Heart left ventricle (tissue), 16 donors: ENCODE measurements around the gene ASTL. TPM values are rescaled to one million over a fixed set of nuclear protein-coding genes. Genes with fewer than 3 reads are reported as not detected.

Source experiments
- ATAC-seq, 4 donors: fragments of 200-7000 bp; cut with Tn5 transposase; one replicate each; pipeline ENCODE4 v1.9.1; 2020 to 2022; ENCODE audit warnings: moderate library complexity in 4 of 4, mild to moderate bottlenecking in 3 of 4, moderate number of reproducible peaks in 1 of 4
- DNase-seq, 5 donors: peaks; one replicate each; pipeline ENCODE4 v3.0.0-alpha.2; 2020
- H3K27ac ChIP-seq, 12 donors: fragments of 200-600 bp; sonication (generic) in 4 of 12; one replicate each; pipeline versions ENCODE4 v1.5.0 to v1.8.0; 2016 to 2022; ENCODE audit warnings: mild to moderate bottlenecking in 2 of 12
- H3K27me3 ChIP-seq, 9 donors: fragments of 200-600 bp; sonication (generic) in 2 of 9; one replicate each; pipeline versions ENCODE4 v1.5.1 to v1.8.0; 2016 to 2022; ENCODE audit warnings: mild to moderate bottlenecking in 3 of 9
- H3K36me3 ChIP-seq, 9 donors: fragments of 200-600 bp; sonication (generic) in 2 of 9; one replicate each; pipeline versions ENCODE4 v1.5.0 to v1.8.0; 2018 to 2022; ENCODE audit warnings: mild to moderate bottlenecking in 2 of 9
- H3K4me1 ChIP-seq, 12 donors: fragments of 200-600 bp; sonication (generic) in 4 of 12; one replicate each; pipeline versions ENCODE4 v1.5.0 to v1.8.0; 2016 to 2022; ENCODE audit warnings: mild to moderate bottlenecking in 3 of 12
- H3K4me3 ChIP-seq, 12 donors: fragments of 200-600 bp; sonication (generic) in 4 of 12; one replicate each; pipeline versions ENCODE4 v1.5.0 to v1.8.0; 2017 to 2022; ENCODE audit warnings: mild to moderate bottlenecking in 9 of 12, moderate library complexity in 4 of 12
- H3K9me3 ChIP-seq, 12 donors: fragments of 200-600 bp; sonication (generic) in 4 of 12; one replicate each; pipeline versions ENCODE4 v1.5.0 to v1.8.0; 2016 to 2022; ENCODE audit warnings: mild to moderate bottlenecking in 1 of 12
- POLR2A ChIP-seq, 2 donors: fragments of 450-650 bp; IDR thresholded peaks; one replicate each; pipeline ENCODE4 v1.6.1; 2017; ENCODE audit warnings: antibody characterized with exemption in 2 of 2, mild to moderate bottlenecking in 2 of 2, moderate library complexity in 2 of 2
- WGBS, 4 donors: extraction: QIAGEN DNeasy Blood & Tissue Kit in 2 of 4; methylation state at CpG; one replicate each; pipeline versions ENCODE4 v1.1.5 to v1.1.7; 2013 to 2018; 5-methylcytosine and 5-hydroxymethylcytosine counted together
- intact Hi-C, 10 donors: fragments of 100-400 bp; cut with DNase I; formaldehyde crosslinking; loops; one replicate each; pipeline versions ENCODE4 v1.11.1 to v1.14.2; 2022
- polyA plus RNA-seq, 2 donors: library from polyadenylated mRNA; stranded (reverse); fragments of 200-250 nt; gene quantifications; one replicate each; pipeline ENCODE4 v1.2.3, GENCODE V29; 2013
- total RNA-seq, 9 donors: library from RNA; depleted of rRNA in 2 of 9; stranded (reverse); fragments of >200 nt in 2 of 9; fragmentation: NEBNext Ultra II Directional in 3 of 9; extraction: Animal tissue kit (Norgen Biotek cat#: 25700) in 3 of 9; gene quantifications; one replicate each; pipeline versions ENCODE4 v1.1.0 to v1.2.4, GENCODE V29; 2016 to 2023
- TF ChIP-seq, protein P1 (sequence below), 12 donors: fragments of 200-600 bp; sonication (generic) in 4 of 12; IDR thresholded peaks; one replicate each; pipeline versions ENCODE4 v1.5.0 to v1.8.0; 2018 to 2022; ENCODE audit warnings: antibody characterized with exemption in 12 of 12, mild to moderate bottlenecking in 5 of 12
- donor health status: ischemic (EF 13 %, LVEDD 7.1; RV severe dilation, severe dysfunction).
- donor health status: healthy with polysubstance abuse.
- donor health status: DM: no; HTN: yes; CAD: no.
- donor health status: DM: no; HTN: no; CAD: no.
- donor health status: ischemic (EF 25% LVEDD 6.9; RV normal size, moderate dysfunction).
- donor health status: ischemic (EF 25% LVEDD 5.7; RV mildly dilated, moderate dysfunction).
- donor health status: healthy.
- donor health status: DM: yes; HTN: yes; CAD: no.
- donor health status: ischemic (EF 35%, LVEDD 5.7; RV mildly dilated, moderate dysfunction).
- donor health status: nonischemic (EF 11% LVEDD 7.7; RV severe dilation, severe dysfunction).
- donor health status: DM: yes; HTN: yes; CAD: no.
- donor health status: PGD.
- donor health status: ischemic (EF 29% LVEDD 5.4; RV normal size, mild dysfunction).
- donor health status: nonischemic (EF 23%, LVEDD 6.1; RV moderate dilation, normal function).

Gene ASTL
- total and polyA plus RNA-seq, 11 donors: 0.14 TPM; not detected in 10

GRCh38 chr2:96115631-96116423, 22.5 kb downstream of the ASTL start:
- WGBS, 4 donors: 46 to 79% (median 55%) methylated on average over 60 to 77 of the region's 77 CpGs
- Histone ChIP-seq H3K4me1 (peaks cover 0 to 25% (median 10%) of the 10 kb centered on the region in 12 donors), H3K4me3 (peak overlapping the region; percentile 52 to 76 (median 64)), H3K36me3 (no peaks in the 10 kb centered on the region), H3K27ac (peak overlapping the region in 11 of 12 donors; percentile 57 to 82 (median 67)), H3K27me3 (peaks cover 0 to 40% (median 12%) of the 10 kb centered on the region in 9 donors), H3K9me3 (no peaks in the 10 kb centered on the region)
- ATAC-seq (peak in 2 of 4 donors; percentile 5 to 15), DNase-seq (peak in 3 of 5 donors; percentile 22 to 67 (median 27))
- intact Hi-C loops: loop anchor here in 7 of 10 donors (2.0 to 10.0 kb wide), 8 partner anchors 39 to 111 kb away; no protein-coding TSS in a partner anchor
- TF ChIP-seq, protein P1, sequence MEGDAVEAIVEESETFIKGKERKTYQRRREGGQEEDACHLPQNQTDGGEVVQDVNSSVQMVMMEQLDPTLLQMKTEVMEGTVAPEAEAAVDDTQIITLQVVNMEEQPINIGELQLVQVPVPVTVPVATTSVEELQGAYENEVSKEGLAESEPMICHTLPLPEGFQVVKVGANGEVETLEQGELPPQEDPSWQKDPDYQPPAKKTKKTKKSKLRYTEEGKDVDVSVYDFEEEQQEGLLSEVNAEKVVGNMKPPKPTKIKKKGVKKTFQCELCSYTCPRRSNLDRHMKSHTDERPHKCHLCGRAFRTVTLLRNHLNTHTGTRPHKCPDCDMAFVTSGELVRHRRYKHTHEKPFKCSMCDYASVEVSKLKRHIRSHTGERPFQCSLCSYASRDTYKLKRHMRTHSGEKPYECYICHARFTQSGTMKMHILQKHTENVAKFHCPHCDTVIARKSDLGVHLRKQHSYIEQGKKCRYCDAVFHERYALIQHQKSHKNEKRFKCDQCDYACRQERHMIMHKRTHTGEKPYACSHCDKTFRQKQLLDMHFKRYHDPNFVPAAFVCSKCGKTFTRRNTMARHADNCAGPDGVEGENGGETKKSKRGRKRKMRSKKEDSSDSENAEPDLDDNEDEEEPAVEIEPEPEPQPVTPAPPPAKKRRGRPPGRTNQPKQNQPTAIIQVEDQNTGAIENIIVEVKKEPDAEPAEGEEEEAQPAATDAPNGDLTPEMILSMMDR (IDR thresholded peaks at IDR 0.05): no peak
- no peak for TF ChIP-seq POLR2A (IDR thresholded peaks at IDR 0.05)

- Histone ChIP-seq H3K27ac (peak overlapping the region in 6 of 12 donors; percentile 10 to 76 (median 55)), H3K27me3 (peaks cover 0 to 39% (median 9%) of the 10 kb centered on the region in 9 donors), H3K4me1 (peaks cover 0 to 33% (median 12%) of the 10 kb centered on the region in 12 donors), H3K36me3 (no peaks in the 10 kb centered on the region), H3K4me3 (peak overlapping the region in 9 of 12 donors; percentile 52 to 76 (median 64)), H3K9me3 (no peaks in the 10 kb centered on the region)
- intact Hi-C loops: loop anchor here in 8 of 10 donors (2.0 to 10.0 kb wide), 6 partner anchors 38 to 110 kb away; no protein-coding TSS in a partner anchor
- no peak for ATAC-seq
- TF ChIP-seq, protein P1 (IDR thresholded peaks at IDR 0.05): no peak
- TF ChIP-seq POLR2A (IDR thresholded peaks at IDR 0.05): no peak
- peak in 2 of 5 donors; percentile 24 to 46 for DNase-seq
- WGBS, 4 donors: 90 to 94% (median 94%) methylated on average over 22 to 24 of the region's 24 CpGs
Observed at GRCh38 chr2:96114903-96115581, 23.3 kb downstream of the ASTL start.

DNA sequence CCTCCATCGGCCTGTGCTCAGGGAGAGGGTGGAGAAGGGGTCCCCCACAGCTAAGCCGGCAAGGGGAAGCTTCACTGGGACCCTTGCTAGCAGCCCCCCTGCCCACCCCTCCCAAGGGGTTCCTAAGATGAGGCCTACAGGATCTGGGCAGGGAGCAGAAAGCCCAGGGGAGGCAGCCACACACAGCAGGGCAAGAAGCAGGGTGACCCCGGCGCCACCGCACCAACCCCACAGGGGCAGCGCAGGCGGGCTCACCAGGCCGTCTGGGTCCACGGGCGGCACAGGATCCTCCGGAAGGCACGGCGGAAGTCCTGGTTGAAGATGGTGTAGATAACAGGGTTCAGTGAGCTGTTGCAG, 23.8 kb downstream of the ASTL start:
- WGBS, 4 donors: 84 to 91% (median 89%) methylated on average over 11 to 13 of the region's 13 CpGs
- ATAC-seq (no peak), DNase-seq (peak in 2 of 5 donors; percentile 24 to 64)
- intact Hi-C loops: loop anchor here in 5 of 10 donors (2.0 to 10.0 kb wide), 5 partner anchors 38 to 110 kb away; no protein-coding TSS in a partner anchor
- Histone ChIP-seq H3K36me3 (no peaks in the 10 kb centered on the region), H3K27ac (peak overlapping the region in 9 of 12 donors; percentile 10 to 76 (median 42)), H3K27me3 (peaks cover 0 to 34% (median 9%) of the 10 kb centered on the region in 9 donors), H3K9me3 (no peaks in the 10 kb centered on the region), H3K4me1 (peaks cover 0 to 38% (median 14%) of the 10 kb centered on the region in 12 donors), H3K4me3 (peak overlapping the region in 8 of 12 donors; percentile 23 to 76 (median 61))
- TF ChIP-seq POLR2A (IDR thresholded peaks at IDR 0.05): no peak
- TF ChIP-seq, protein P1 (IDR thresholded peaks at IDR 0.05): no peak
